ENCODE measurements around the gene SMYD4. TPM values are rescaled to one million over a fixed set of nuclear protein-coding genes. Genes with fewer than 3 reads are reported as not detected.
A peak's percentile ranks its signal among the peaks of the same experiment; 100 is the strongest.

The SMYD4 gene
- total RNA-seq (2013; cell fraction: nucleolus; rRNA removed): 70.0 and 73.8 TPM in 2 replicates
- 13.7 and 13.8 TPM in 2 replicates for total RNA-seq (2014; rRNA removed)
- total RNA-seq (2014; rRNA removed; fragmentation: Illumina TruSeq; extraction: Trizol): 13.6 and 13.7 TPM in 2 replicates
- 15.6 and 15.8 TPM in 2 replicates for total RNA-seq (2021)
- 6.0 TPM for polyA plus RNA-seq (2011; ENCODE audit: low read depth)
- polyA plus RNA-seq (2011; rRNA removed): 12.5 and 15.1 TPM in 2 replicates
- 11.4 and 13.0 TPM in 2 replicates for polyA plus RNA-seq (2011; cell fraction: cytosol; rRNA removed)
- 14.3 and 16.4 TPM in 2 replicates for polyA plus RNA-seq (2011; cell fraction: nucleus; rRNA removed)
- 6.7 and 7.6 TPM in 2 replicates for polyA plus RNA-seq (2012)
- polyA plus RNA-seq (2014; fragmentation: Illumina TruSeq; extraction: Trizol): 13.5 and 15.3 TPM in 2 replicates
- polyA plus RNA-seq (2014; fragmentation: Nextera tagmentation; extraction: Ambion mirVana): 1 to 10 TPM; 2.1 to 2.6 TPM
- 11.9 and 12.0 TPM in 2 replicates for polyA plus RNA-seq (2014; rRNA removed)
- polyA plus RNA-seq (2016; fragmentation: Nextera tagmentation; extraction: Ambion mirVana): 10 to 100 TPM; 16.5 to 18.8 TPM
- polyA minus RNA-seq (2011; rRNA and poly(A)+ RNA removed): 21.2 and 21.9 TPM in 2 replicates
- 3.2 and 7.9 TPM in 2 replicates for polyA minus RNA-seq (2011; cell fraction: cytosol; rRNA and poly(A)+ RNA removed)
- 11.4 and 20.1 TPM in 2 replicates for polyA minus RNA-seq (2011; cell fraction: nucleus; rRNA and poly(A)+ RNA removed)
- Bru-seq, nascent RNA: percentile 62 among the genes with signal in this experiment
- BruChase-seq, experiment 1, labeled RNA remaining after a 6-hour chase: percentile 60 among the genes with signal in this experiment
- BruChase-seq, experiment 2, labeled RNA remaining after a 2-hour chase: percentile 65 among the genes with signal in this experiment
- long read RNA-seq, experiment 1, full-length matches to known transcripts: 7 of 14 reads
- long read RNA-seq, experiment 1, partial matches to known transcripts: 2 of 14 reads
- long read RNA-seq, experiment 1, other reads (novel, unspliced or antisense): 5 of 14 reads
- long read RNA-seq, experiment 2, full-length matches to known transcripts: 13 of 27 reads
- long read RNA-seq, experiment 2, partial matches to known transcripts: 9 of 27 reads
- long read RNA-seq, experiment 2, other reads (novel, unspliced or antisense): 5 of 27 reads

- no TSS peak for BruUV-seq (replicated peaks)
- Histone ChIP-seq H3K9ac (ENCODE audit: control insufficient read depth, insufficient read depth, low read length) (peak within 1 kb of the TSS; percentile 74), H3K4me1 (ENCODE audit: control insufficient read depth, insufficient read depth, low read length) (peaks cover 15% of the 10 kb centered on the region), H3K36me3 (ENCODE audit: control insufficient read depth in 2 of 2, insufficient read depth in 2 of 2, low read length in 1 of 2) (peaks cover 0 to 7% of the 10 kb centered on the region in 2 experiments; a peak in 1 of 4 replicates), H3K27ac (ENCODE audit: control insufficient read depth, insufficient read depth) (peak within 1 kb of the TSS; percentile 83), H3K27me3 (replicated peaks in 1 of 2; ENCODE audit: control insufficient read depth in 2 of 2, insufficient read depth in 2 of 2, low read length in 1 of 2) (no peaks in the 10 kb centered on the region), H3K79me2 (ENCODE audit: control insufficient read depth, insufficient read depth, low read length) (peaks cover 47% of the 10 kb centered on the region), H3K9me3 (replicated peaks; ENCODE audit: control insufficient read depth, insufficient read depth, low read length) (no peaks in the 10 kb centered on the region; the same call in 2 of the 3 replicates), H3K4me3 (peak within 1 kb of the TSS; percentile 98), H3K4me2 (ENCODE audit: control insufficient read depth, insufficient read depth) (peak within 1 kb of the TSS; percentile 92), H4K20me1 (ENCODE audit: control insufficient read depth, insufficient read depth) (no peaks in the 10 kb centered on the region), H2AFZ (ENCODE audit: control insufficient read depth, low read depth, low read length) (peak within 1 kb of the TSS; percentile 90)
- ChIA-PET CTCF (interaction anchor here (0.6 to 2.1 kb wide), 4 partner anchors 93 to 628 kb away, joined by 3 to 8 read pairs (median 4); no protein-coding TSS in a partner anchor), SMC1A (ENCODE audit: uncharacterized antibody, unreplicated experiment) (no interaction called here), POLR2A (interaction anchor here (0.5 to 1.4 kb wide), 6 partner anchors 9 to 138 kb away, joined by 3 to 10 read pairs (median 5); no protein-coding TSS in a partner anchor), RAD21 (ENCODE audit: unreplicated experiment) (interaction anchor here (1.4 to 1.6 kb wide), 2 partner anchors 108 to 113 kb away, joined by 7 to 11 read pairs; no protein-coding TSS in a partner anchor)
- intact Hi-C loops (cut with micrococcal nuclease; ENCODE audit: unreplicated experiment): loop anchor here (2.0 kb wide), 1 partner anchor 113 kb away; no protein-coding TSS in a partner anchor
- ATAC-seq: peak; percentile 97
- DNase-seq (ENCODE audit: low read depth, low spot score): peak; percentile 48
- FAIRE-seq: no peak
- WGBS (ENCODE audit: insufficient coverage, insufficient replicate concordance, low lambda C conversion rate, missing lambda C conversion rate): under 1% methylated on average over 60 of the region's 83 CpGs
- in situ Hi-C loops (cut with MboI): loop anchor here (5.0 kb wide), 1 partner anchor 107 kb away; the partner anchor contains the start of gene WDR81
- no peak for TF ChIP-seq ZNF622 (IDR thresholded peaks at IDR 0.05)
- no peak for TF ChIP-seq ZBTB4 (CRISPR knock-in tag; IDR thresholded peaks at IDR 0.05)
- no peak for TF ChIP-seq ZZZ3 (IDR thresholded peaks at IDR 0.05; ENCODE audit: control insufficient read depth, insufficient read length, low read depth)
- TF ChIP-seq MAX (IDR thresholded peaks at IDR 0.05; ENCODE audit: low read depth, low read length): peak; percentile 86
- TF ChIP-seq YY1 (IDR thresholded peaks at IDR 0.05; ENCODE audit: low read depth, low read length): peak; percentile 22; the same call in 1 of the 2 replicates
- no peak for TF ChIP-seq EP300 (IDR thresholded peaks at IDR 0.05; ENCODE audit: borderline replicate concordance in 1 of 2, control insufficient read depth in 1 of 2, low read depth in 2 of 2, low read length in 2 of 2)
- TF ChIP-seq CTCF (IDR thresholded peaks at IDR 0.05 in 2 of 3, conservative IDR thresholded peaks at IDR 0.05 in 1 of 3; ENCODE audit: control insufficient read depth in 2 of 3, extremely low read depth in 1 of 3, insufficient read depth in 1 of 3, low read depth in 3 of 3, low read length in 3 of 3): no peak
- TF ChIP-seq IRF5 (IDR thresholded peaks at IDR 0.05; ENCODE audit: borderline replicate concordance): no peak
- TF ChIP-seq SREBF2 (IDR thresholded peaks at IDR 0.05; ENCODE audit: low read length): no peak
- no peak for TF ChIP-seq MTA2 (IDR thresholded peaks at IDR 0.05; ENCODE audit: low read depth)
These were observed at the start of gene SMYD4, which contains the start of gene RPA1 for GRCh38 chr17:1829592-1830257. SMYD4 (minus strand) TSS chr17:1829902; CDS start chr17:1827994, 1,908 bp downstream. RPA1 (plus strand) TSS chr17:1830005; CDS start chr17:1830094, 89 bp downstream.

Data from GM12878 (cell line).